IPS-18a (cell line): ENCODE results near the gene ROBO1.

ENCODE experiments used
- H3K27ac ChIP-seq: one replicate; pipeline ENCODE4 v1.5.1; 2013; ENCODE audit warnings: low read length
- H3K27me3 ChIP-seq: one replicate; pipeline ENCODE4 v1.6.1; 2013; ENCODE audit warnings: mild to moderate bottlenecking, low read length; ENCODE audit not compliant: control insufficient read depth, insufficient read depth
- H3K36me3 ChIP-seq: one replicate; pipeline ENCODE4 v1.6.1; 2013; ENCODE audit warnings: low read depth, low read length; ENCODE audit not compliant: control insufficient read depth
- H3K4me1 ChIP-seq: one replicate; pipeline ENCODE4 v1.6.1; 2013; ENCODE audit warnings: low read depth, low read length; ENCODE audit not compliant: control insufficient read depth
- H3K4me3 ChIP-seq: one replicate; pipeline ENCODE4 v1.5.1; 2013; ENCODE audit warnings: low read length
- H3K9ac ChIP-seq: one replicate; pipeline ENCODE4 v1.6.1; 2013; ENCODE audit warnings: mild to moderate bottlenecking, low read length, moderate library complexity
- H3K9me3 ChIP-seq: one replicate; pipeline ENCODE4 v1.6.1; 2013; ENCODE audit warnings: low read depth, low read length; ENCODE audit not compliant: control insufficient read depth

Gene ROBO1

GRCh38 chr3:78912259-78912658 lies 855.5 kb downstream of the ROBO1 start:
- H3K4me1 ChIP-seq: peaks cover 11% of the 10 kb centered on the region

GRCh38 chr3:78911394-78911793 lies 856.4 kb downstream of the ROBO1 start:
- Histone ChIP-seq H3K9me3 (no peaks in the 10 kb centered on the region), H3K27ac (no peak overlapping the region), H3K4me3 (no peak overlapping the region), H3K9ac (no peak overlapping the region), H3K27me3 (no peaks in the 10 kb centered on the region), H3K36me3 (no peaks in the 10 kb centered on the region), H3K4me1 (peaks cover 17% of the 10 kb centered on the region)

More at GRCh38 chr3:78912259-78912658, 855.5 kb downstream of the ROBO1 start:
- Histone ChIP-seq H3K27me3 (no peaks in the 10 kb centered on the region), H3K4me3 (no peak overlapping the region), H3K9me3 (no peaks in the 10 kb centered on the region), H3K9ac (no peak overlapping the region), H3K27ac (no peak overlapping the region), H3K36me3 (no peaks in the 10 kb centered on the region)

- H3K4me1 ChIP-seq: peaks cover 8% of the 10 kb centered on the region
- no peak overlapping the region for H3K4me3 ChIP-seq
- H3K9me3 ChIP-seq: no peaks in the 10 kb centered on the region
- no peak overlapping the region for H3K9ac ChIP-seq
- H3K36me3 ChIP-seq: no peaks in the 10 kb centered on the region
- H3K27ac ChIP-seq: no peak overlapping the region
- no peaks in the 10 kb centered on the region for H3K27me3 ChIP-seq
These were observed 859.6 kb downstream of the ROBO1 start for GRCh38 chr3:78908236-78908635.

GRCh38 chr3:78907367-78907766 lies 860.4 kb downstream of the ROBO1 start:
- Histone ChIP-seq H3K4me3 (no peak overlapping the region), H3K9me3 (no peaks in the 10 kb centered on the region), H3K4me1 (peaks cover 8% of the 10 kb centered on the region), H3K36me3 (no peaks in the 10 kb centered on the region), H3K9ac (no peak overlapping the region), H3K27me3 (no peaks in the 10 kb centered on the region), H3K27ac (no peak overlapping the region)

- no peaks in the 10 kb centered on the region for H3K27me3 ChIP-seq
- no peak overlapping the region for H3K27ac ChIP-seq
- H3K9ac ChIP-seq: no peak overlapping the region
- H3K4me3 ChIP-seq: no peak overlapping the region
- no peaks in the 10 kb centered on the region for H3K9me3 ChIP-seq
- H3K36me3 ChIP-seq: no peaks in the 10 kb centered on the region
- H3K4me1 ChIP-seq: peaks cover 8% of the 10 kb centered on the region
These were observed 860.9 kb downstream of the ROBO1 start for GRCh38 chr3:78906930-78907329.

GRCh38 chr3:78906245-78906644 lies 861.6 kb downstream of the ROBO1 start:
- H3K4me1 ChIP-seq: peaks cover 8% of the 10 kb centered on the region
- H3K27me3 ChIP-seq: no peaks in the 10 kb centered on the region
- H3K36me3 ChIP-seq: no peaks in the 10 kb centered on the region
- no peaks in the 10 kb centered on the region for H3K9me3 ChIP-seq
- H3K9ac ChIP-seq: no peak overlapping the region
- H3K4me3 ChIP-seq: no peak overlapping the region
- no peak overlapping the region for H3K27ac ChIP-seq

GRCh38 chr3:78905700-78906099 lies 862.1 kb downstream of the ROBO1 start:
- H3K4me3 ChIP-seq: no peak overlapping the region
- no peak overlapping the region for H3K9ac ChIP-seq
- no peak overlapping the region for H3K27ac ChIP-seq
- H3K4me1 ChIP-seq: peaks cover 8% of the 10 kb centered on the region
- no peaks in the 10 kb centered on the region for H3K9me3 ChIP-seq
- H3K36me3 ChIP-seq: no peaks in the 10 kb centered on the region
- no peaks in the 10 kb centered on the region for H3K27me3 ChIP-seq

- Histone ChIP-seq H3K9me3 (no peaks in the 10 kb centered on the region), H3K9ac (no peak overlapping the region), H3K4me3 (no peak overlapping the region), H3K27me3 (no peaks in the 10 kb centered on the region), H3K36me3 (no peaks in the 10 kb centered on the region), H3K4me1 (peaks cover 7% of the 10 kb centered on the region), H3K27ac (no peak overlapping the region)
These were observed 866.3 kb downstream of the ROBO1 start for GRCh38 chr3:78901544-78901943.

- Histone ChIP-seq H3K4me3 (no peak overlapping the region), H3K27ac (no peak overlapping the region)
These were observed 866.9 kb downstream of the ROBO1 start for GRCh38 chr3:78900880-78901279.

GRCh38 chr3:78900426-78900825 lies 867.4 kb downstream of the ROBO1 start:
- no peaks in the 10 kb centered on the region for H3K9me3 ChIP-seq
- no peak overlapping the region for H3K27ac ChIP-seq
- no peak overlapping the region for H3K4me3 ChIP-seq
- H3K36me3 ChIP-seq: no peaks in the 10 kb centered on the region
- no peak overlapping the region for H3K9ac ChIP-seq
- peaks cover 8% of the 10 kb centered on the region for H3K4me1 ChIP-seq
- H3K27me3 ChIP-seq: no peaks in the 10 kb centered on the region

More at GRCh38 chr3:78900880-78901279, 866.9 kb downstream of the ROBO1 start:
- peaks cover 7% of the 10 kb centered on the region for H3K4me1 ChIP-seq
- no peaks in the 10 kb centered on the region for H3K27me3 ChIP-seq
- H3K9ac ChIP-seq: no peak overlapping the region
- no peaks in the 10 kb centered on the region for H3K9me3 ChIP-seq
- H3K36me3 ChIP-seq: no peaks in the 10 kb centered on the region

- Histone ChIP-seq H3K36me3 (no peaks in the 10 kb centered on the region), H3K27me3 (no peaks in the 10 kb centered on the region), H3K4me3 (no peak overlapping the region), H3K27ac (no peak overlapping the region), H3K4me1 (peaks cover 19% of the 10 kb centered on the region), H3K9me3 (no peaks in the 10 kb centered on the region), H3K9ac (no peak overlapping the region)
These were observed 872.3 kb downstream of the ROBO1 start for GRCh38 chr3:78895528-78895927.

GRCh38 chr3:78894787-78895186 lies 873.0 kb downstream of the ROBO1 start:
- Histone ChIP-seq H3K4me1 (peaks cover 19% of the 10 kb centered on the region), H3K27me3 (no peaks in the 10 kb centered on the region), H3K4me3 (no peak overlapping the region), H3K27ac (peak overlapping the region; percentile 30), H3K9ac (no peak overlapping the region), H3K9me3 (no peaks in the 10 kb centered on the region), H3K36me3 (no peaks in the 10 kb centered on the region)
